ENCODE data around the gene MAPK13.

DNA sequence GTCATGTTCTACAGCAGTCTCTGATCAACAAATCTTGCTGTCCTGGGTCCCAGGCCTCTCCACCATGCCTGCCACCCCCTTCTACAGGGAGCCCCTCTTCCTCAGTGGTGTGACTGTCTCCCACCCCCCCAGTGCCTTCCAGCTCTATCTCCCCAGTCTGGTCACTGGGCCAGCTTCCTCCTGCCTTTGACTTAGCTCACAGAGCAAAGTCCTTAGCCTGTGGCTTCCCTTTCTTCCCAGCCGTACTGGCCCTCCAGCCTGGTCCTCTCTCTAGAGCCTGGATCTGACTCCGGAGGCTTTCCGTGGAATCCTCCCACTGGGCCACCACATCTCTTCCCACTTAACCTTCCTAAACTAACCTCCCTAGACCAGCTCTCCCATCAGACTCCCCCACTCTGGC is 17.0 kb downstream of the MAPK13 start:
- TF ChIP-seq, protein P1, sequence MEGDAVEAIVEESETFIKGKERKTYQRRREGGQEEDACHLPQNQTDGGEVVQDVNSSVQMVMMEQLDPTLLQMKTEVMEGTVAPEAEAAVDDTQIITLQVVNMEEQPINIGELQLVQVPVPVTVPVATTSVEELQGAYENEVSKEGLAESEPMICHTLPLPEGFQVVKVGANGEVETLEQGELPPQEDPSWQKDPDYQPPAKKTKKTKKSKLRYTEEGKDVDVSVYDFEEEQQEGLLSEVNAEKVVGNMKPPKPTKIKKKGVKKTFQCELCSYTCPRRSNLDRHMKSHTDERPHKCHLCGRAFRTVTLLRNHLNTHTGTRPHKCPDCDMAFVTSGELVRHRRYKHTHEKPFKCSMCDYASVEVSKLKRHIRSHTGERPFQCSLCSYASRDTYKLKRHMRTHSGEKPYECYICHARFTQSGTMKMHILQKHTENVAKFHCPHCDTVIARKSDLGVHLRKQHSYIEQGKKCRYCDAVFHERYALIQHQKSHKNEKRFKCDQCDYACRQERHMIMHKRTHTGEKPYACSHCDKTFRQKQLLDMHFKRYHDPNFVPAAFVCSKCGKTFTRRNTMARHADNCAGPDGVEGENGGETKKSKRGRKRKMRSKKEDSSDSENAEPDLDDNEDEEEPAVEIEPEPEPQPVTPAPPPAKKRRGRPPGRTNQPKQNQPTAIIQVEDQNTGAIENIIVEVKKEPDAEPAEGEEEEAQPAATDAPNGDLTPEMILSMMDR (IDR thresholded peaks at IDR 0.05): no peak
- TF ChIP-seq POLR2A (IDR thresholded peaks at IDR 0.05): no peak
